A673 (cell line): ENCODE results near the gene AP1M1. TPM values are rescaled to one million over a fixed set of nuclear protein-coding genes. Genes with fewer than 3 reads are reported as not detected.

Experiments
- BruUV-seq: library from RNA; stranded (reverse); fragments of 400-500 nt; replicated peaks from 2 replicates; lab custom pipeline; 2021; lab: Mats Ljungman, UMichigan
- CTCF ChIA-PET: fragments of 300-600 bp; sonication (Branson Sonifier 250); formaldehyde crosslinking; loops from one replicate; lab custom pipeline; 2022; ENCODE audit warnings: antibody characterized with exemption; lab: Charles Lee
- POLR2A ChIA-PET: fragments of 300-600 bp; sonication (Branson Sonifier 250); formaldehyde crosslinking; loops from one replicate; lab custom pipeline; 2022; ENCODE audit warnings: antibody characterized with exemption; ENCODE audit not compliant: low non-redundant PET; lab: Charles Lee
- DNase-seq: peaks from one replicate; pipeline ENCODE4 v3.0.0-alpha.2; 2015; ENCODE audit warnings: low spot score
- H3K27ac ChIP-seq: fragments of 200-600 bp; sonication (generic); 2 replicates; pipeline ENCODE4 v1.5.1; 2016; ENCODE audit warnings: mixed run types, low read depth, mild to moderate bottlenecking, mixed read lengths, antibody characterized with exemption, low read length; ENCODE audit not compliant: poor library complexity, severe bottlenecking
- H3K27me3 ChIP-seq: fragments of 200-600 bp; sonication (generic); replicated peaks from 2 replicates; pipeline ENCODE4 v1.6.1; 2017; ENCODE audit warnings: mixed run types, low read depth, mild to moderate bottlenecking, mixed read lengths, antibody characterized with exemption, low read length; ENCODE audit not compliant: insufficient read depth, poor library complexity
- H3K36me3 ChIP-seq: fragments of 200-600 bp; sonication (generic); 2 replicates; pipeline ENCODE4 v1.6.1; 2016; ENCODE audit warnings: mixed run types, mild to moderate bottlenecking, mixed read lengths, antibody characterized with exemption, low read length; ENCODE audit not compliant: insufficient read depth, poor library complexity, severe bottlenecking
- H3K4me1 ChIP-seq: fragments of 200-600 bp; sonication (generic); 2 replicates; pipeline ENCODE4 v1.6.1; 2017; ENCODE audit warnings: mixed run types, mild to moderate bottlenecking, mixed read lengths, antibody characterized with exemption, low read length; ENCODE audit not compliant: insufficient read depth, poor library complexity, severe bottlenecking
- H3K4me3 ChIP-seq: fragments of 200-600 bp; sonication (generic); 2 replicates; pipeline ENCODE4 v1.5.1; 2016; ENCODE audit warnings: low read depth, mixed run types, mild to moderate bottlenecking, mixed read lengths, low read length; ENCODE audit not compliant: poor library complexity, severe bottlenecking
- H3K9me3 ChIP-seq: fragments of 200-600 bp; sonication (generic); 2 replicates; pipeline ENCODE4 v1.6.1; 2016; ENCODE audit warnings: mixed run types, low read depth, mild to moderate bottlenecking, mixed read lengths, antibody characterized with exemption, low read length; ENCODE audit not compliant: poor library complexity, severe bottlenecking
- EZH2 ChIP-seq: fragments of 200-600 bp; sonication (generic); IDR thresholded peaks from 2 replicates; pipeline ENCODE4 v1.6.1; 2017; ENCODE audit warnings: borderline replicate concordance, low read depth, mild to moderate bottlenecking, mixed read lengths, antibody characterized with exemption, low read length; ENCODE audit not compliant: poor library complexity, severe bottlenecking
- intact Hi-C: fragments of 100-400 bp; cut with micrococcal nuclease; formaldehyde crosslinking; loops from one replicate; pipeline ENCODE4 v1.10.0; 2022; ENCODE audit not compliant: unreplicated experiment
- total RNA-seq: library from RNA; stranded (reverse); gene quantifications from 2 replicates; pipeline ENCODE4 v1.2.3, GENCODE V29; 2021
- TF ChIP-seq, protein P1 (sequence below): fragments of 300-800, 200-600 bp; sonication (generic); conservative IDR thresholded peaks from 2 replicates; pipeline ENCODE4 v1.5.1; 2017; ENCODE audit warnings: low read depth, mild to moderate bottlenecking, antibody characterized with exemption, low read length, moderate library complexity, mixed read lengths

AP1M1 gene
- total RNA-seq, 1 experiment from 2014 or later = 105 TPM

DNA sequence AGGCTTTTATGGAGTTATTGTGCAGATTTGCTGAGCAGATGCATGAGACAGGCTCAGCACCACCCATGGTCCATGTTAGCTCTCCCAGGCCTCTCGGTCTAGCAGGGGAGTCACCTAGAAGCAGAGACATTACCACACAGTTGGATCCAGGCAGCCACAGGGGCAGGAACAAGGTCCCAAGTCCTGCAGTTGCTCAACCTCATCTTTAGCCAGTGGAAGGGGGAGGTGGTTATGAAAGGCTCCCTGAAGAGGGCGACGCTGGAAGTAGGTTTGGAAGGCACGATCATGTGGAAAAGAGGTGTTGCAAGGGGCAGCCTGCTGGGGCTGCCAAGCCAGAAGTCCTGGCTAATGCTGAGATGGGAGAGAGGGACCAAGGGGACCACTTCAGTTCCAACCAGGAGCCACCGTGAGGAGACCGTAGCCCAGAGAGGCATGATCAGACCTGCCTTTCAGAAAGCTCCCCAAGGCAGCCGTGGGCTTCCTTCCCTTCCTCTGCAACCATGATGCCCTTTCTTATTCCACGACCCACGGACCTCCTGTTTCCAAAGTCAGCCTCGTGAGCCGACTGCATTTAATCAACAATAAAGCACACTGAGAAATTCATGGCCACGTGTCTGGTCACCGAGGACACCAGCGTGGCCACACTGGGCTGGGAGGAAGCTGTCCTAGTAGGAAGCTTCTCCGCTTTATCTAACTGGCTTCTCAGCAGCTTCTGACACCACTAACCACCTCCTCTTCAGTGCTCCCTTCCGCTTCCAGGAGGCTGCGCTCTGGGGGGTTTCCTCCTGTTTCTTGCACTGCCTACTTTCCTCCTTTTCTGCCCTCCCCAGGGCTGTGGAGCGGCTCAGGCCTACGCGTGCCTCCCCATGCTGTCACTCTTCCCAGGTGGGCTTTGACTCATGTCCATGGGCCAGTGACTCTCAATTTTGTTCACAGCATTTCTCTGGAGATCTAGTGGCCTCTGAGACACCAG lies 2.6 kb downstream of the AP1M1 start:
- no peak for DNase-seq
- no peaks in the 10 kb centered on the region for H3K27me3 ChIP-seq
- CTCF ChIA-PET = no interaction called here
- intact Hi-C loops = no loop called here
- H3K27ac ChIP-seq = no peak overlapping the region
- H3K36me3 ChIP-seq = peaks cover 34% of the 10 kb centered on the region
- peaks cover 11% of the 10 kb centered on the region for H3K4me1 ChIP-seq
- no TSS peak for BruUV-seq
- H3K4me3 ChIP-seq = no peak overlapping the region
- TF ChIP-seq EZH2 = no peak
- TF ChIP-seq, protein P1, sequence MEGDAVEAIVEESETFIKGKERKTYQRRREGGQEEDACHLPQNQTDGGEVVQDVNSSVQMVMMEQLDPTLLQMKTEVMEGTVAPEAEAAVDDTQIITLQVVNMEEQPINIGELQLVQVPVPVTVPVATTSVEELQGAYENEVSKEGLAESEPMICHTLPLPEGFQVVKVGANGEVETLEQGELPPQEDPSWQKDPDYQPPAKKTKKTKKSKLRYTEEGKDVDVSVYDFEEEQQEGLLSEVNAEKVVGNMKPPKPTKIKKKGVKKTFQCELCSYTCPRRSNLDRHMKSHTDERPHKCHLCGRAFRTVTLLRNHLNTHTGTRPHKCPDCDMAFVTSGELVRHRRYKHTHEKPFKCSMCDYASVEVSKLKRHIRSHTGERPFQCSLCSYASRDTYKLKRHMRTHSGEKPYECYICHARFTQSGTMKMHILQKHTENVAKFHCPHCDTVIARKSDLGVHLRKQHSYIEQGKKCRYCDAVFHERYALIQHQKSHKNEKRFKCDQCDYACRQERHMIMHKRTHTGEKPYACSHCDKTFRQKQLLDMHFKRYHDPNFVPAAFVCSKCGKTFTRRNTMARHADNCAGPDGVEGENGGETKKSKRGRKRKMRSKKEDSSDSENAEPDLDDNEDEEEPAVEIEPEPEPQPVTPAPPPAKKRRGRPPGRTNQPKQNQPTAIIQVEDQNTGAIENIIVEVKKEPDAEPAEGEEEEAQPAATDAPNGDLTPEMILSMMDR = no peak
- POLR2A ChIA-PET = no interaction called here
- no peaks in the 10 kb centered on the region for H3K9me3 ChIP-seq

DNA sequence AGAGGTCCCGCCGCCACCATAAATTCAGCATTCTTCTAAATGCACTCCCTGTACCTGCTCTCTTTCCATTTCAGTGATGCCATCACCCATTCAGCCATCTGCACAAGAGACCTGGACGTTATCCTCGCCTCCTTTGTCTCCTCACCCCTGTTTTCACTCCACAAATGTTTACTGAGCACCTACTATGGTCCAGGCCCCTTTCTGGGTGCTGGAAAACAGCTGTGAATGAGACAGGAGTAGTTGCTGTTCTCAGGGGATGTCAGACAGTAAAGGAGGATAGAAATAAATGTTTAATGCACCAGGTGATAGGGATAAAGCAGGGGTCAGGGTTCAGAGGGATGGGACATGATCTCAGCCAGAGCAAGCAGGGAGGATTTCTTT lies 3.3 kb downstream of the AP1M1 start:
- POLR2A ChIA-PET = no interaction called here
- H3K36me3 ChIP-seq = peaks cover 34% of the 10 kb centered on the region
- H3K27ac ChIP-seq = no peak overlapping the region
- BruUV-seq = no TSS peak
- CTCF ChIA-PET = no interaction called here
- H3K27me3 ChIP-seq = no peaks in the 10 kb centered on the region
- intact Hi-C loops = no loop called here
- no peak for DNase-seq
- peaks cover 11% of the 10 kb centered on the region for H3K4me1 ChIP-seq
- H3K4me3 ChIP-seq = no peak overlapping the region
- no peak for TF ChIP-seq EZH2
- TF ChIP-seq, protein P1 = no peak
- no peaks in the 10 kb centered on the region for H3K9me3 ChIP-seq

GRCh38 chr19:16202320-16203255 lies 4.9 kb downstream of the AP1M1 start:
- BruUV-seq = no TSS peak
- POLR2A ChIA-PET = no interaction called here
- DNase-seq = no peak

More at GRCh38 chr19:16202320-16203255, 4.9 kb downstream of the AP1M1 start:
- Histone ChIP-seq H3K9me3 (no peaks in the 10 kb centered on the region), H3K4me1 (peaks cover 7% of the 10 kb centered on the region), H3K36me3 (peaks cover 34% of the 10 kb centered on the region), H3K27me3 (no peaks in the 10 kb centered on the region), H3K27ac (no peak overlapping the region), H3K4me3 (no peak overlapping the region)
- intact Hi-C loops = no loop called here
- no peak for TF ChIP-seq EZH2
- TF ChIP-seq, protein P1 = no peak
- CTCF ChIA-PET = no interaction called here
